ENCODE measurements around the gene DNM2.

GRCh38 chr19:10718205-10719196 is 622 bp downstream of the DNM2 start:
- TF ChIP-seq, protein P1, sequence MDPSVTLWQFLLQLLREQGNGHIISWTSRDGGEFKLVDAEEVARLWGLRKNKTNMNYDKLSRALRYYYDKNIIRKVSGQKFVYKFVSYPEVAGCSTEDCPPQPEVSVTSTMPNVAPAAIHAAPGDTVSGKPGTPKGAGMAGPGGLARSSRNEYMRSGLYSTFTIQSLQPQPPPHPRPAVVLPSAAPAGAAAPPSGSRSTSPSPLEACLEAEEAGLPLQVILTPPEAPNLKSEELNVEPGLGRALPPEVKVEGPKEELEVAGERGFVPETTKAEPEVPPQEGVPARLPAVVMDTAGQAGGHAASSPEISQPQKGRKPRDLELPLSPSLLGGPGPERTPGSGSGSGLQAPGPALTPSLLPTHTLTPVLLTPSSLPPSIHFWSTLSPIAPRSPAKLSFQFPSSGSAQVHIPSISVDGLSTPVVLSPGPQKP (IDR thresholded peaks at IDR 0.05; ENCODE audit: low read depth, low read length) = no peak
- TF ChIP-seq JUN (IDR thresholded peaks at IDR 0.05) = peak in 1 of 2 experiments; percentile 10; a peak in 1 of 5 replicates
- TF ChIP-seq CTCF (IDR thresholded peaks at IDR 0.05) = no peak
- no peak for TF ChIP-seq HOXA7 (CRISPR knock-in tag; IDR thresholded peaks at IDR 0.05)
- TF ChIP-seq RFX5 (IDR thresholded peaks at IDR 0.05) = no peak
- TF ChIP-seq BHLHE40 (IDR thresholded peaks at IDR 0.05; ENCODE audit: low read depth, low read length) = no peak
- no peak for TF ChIP-seq POLR2A (IDR thresholded peaks at IDR 0.05; ENCODE audit: low read length)
- no peak for TF ChIP-seq RNF2 (IDR thresholded peaks at IDR 0.05; ENCODE audit: borderline replicate concordance, low read depth)
- TF ChIP-seq, protein P2, sequence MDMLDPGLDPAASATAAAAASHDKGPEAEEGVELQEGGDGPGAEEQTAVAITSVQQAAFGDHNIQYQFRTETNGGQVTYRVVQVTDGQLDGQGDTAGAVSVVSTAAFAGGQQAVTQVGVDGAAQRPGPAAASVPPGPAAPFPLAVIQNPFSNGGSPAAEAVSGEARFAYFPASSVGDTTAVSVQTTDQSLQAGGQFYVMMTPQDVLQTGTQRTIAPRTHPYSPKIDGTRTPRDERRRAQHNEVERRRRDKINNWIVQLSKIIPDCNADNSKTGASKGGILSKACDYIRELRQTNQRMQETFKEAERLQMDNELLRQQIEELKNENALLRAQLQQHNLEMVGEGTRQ (IDR thresholded peaks at IDR 0.05) = no peak
- TF ChIP-seq RAD21 (conservative IDR thresholded peaks at IDR 0.05 in 1 of 2, IDR thresholded peaks at IDR 0.05 in 1 of 2) = no peak
- TF ChIP-seq PHF8 (IDR thresholded peaks at IDR 0.05; ENCODE audit: borderline replicate concordance, low read depth) = peak; percentile 65; the same call in 1 of the 2 replicates
